ENCODE measurements around the gene LAMTOR4.

- TF ChIP-seq POLR2AphosphoS5 (IDR thresholded peaks at IDR 0.05) (no peak), CTCF (IDR thresholded peaks at IDR 0.05) (peak; percentile 77 to 91 (median 85)), POLR2A (IDR thresholded peaks at IDR 0.05) (no peak)
These were observed 17.9 kb upstream of the LAMTOR4 start for GRCh38 chr7:100130608-100131453.

Measured in breast epithelium (tissue), 3 donors.